Neuronal stem cell (in vitro differentiated cells): ENCODE measurements around the gene RANBP3L.

Experiments
- DNase-seq: peaks from one replicate; pipeline ENCODE4 v3.0.0-alpha.2; 2013; ENCODE audit warnings: low spot score
- H2AFZ ChIP-seq: one replicate; pipeline ENCODE4 v1.6.1; 2013; ENCODE audit warnings: mild to moderate bottlenecking, low read length, inconsistent platforms
- H2AK5ac ChIP-seq: 2 replicates; pipeline ENCODE4 v1.6.1; 2013; ENCODE audit warnings: low read depth, mild to moderate bottlenecking, inconsistent platforms, low read length, moderate library complexity, mixed read lengths
- H2BK120ac ChIP-seq: 2 replicates; pipeline ENCODE4 v1.6.1; 2013; ENCODE audit warnings: low read depth, mild to moderate bottlenecking, inconsistent platforms, low read length, moderate library complexity, mixed read lengths
- H2BK12ac ChIP-seq: one replicate; pipeline ENCODE4 v1.6.1; 2013; ENCODE audit warnings: low read length, inconsistent platforms
- H2BK15ac ChIP-seq: 2 replicates; pipeline ENCODE4 v1.6.1; 2013; ENCODE audit warnings: mild to moderate bottlenecking, low read length, inconsistent platforms, mixed read lengths
- H2BK5ac ChIP-seq: one replicate; pipeline ENCODE4 v1.6.1; 2013; ENCODE audit warnings: inconsistent platforms, mild to moderate bottlenecking, low read length, moderate library complexity
- H3K14ac ChIP-seq: one replicate; pipeline ENCODE4 v1.6.1; 2013; ENCODE audit warnings: low read length, inconsistent platforms
- H3K18ac ChIP-seq: 2 replicates; pipeline ENCODE4 v1.6.1; 2013; ENCODE audit warnings: low read length, inconsistent platforms
- H3K23ac ChIP-seq: 2 replicates; pipeline ENCODE4 v1.6.1; 2013; ENCODE audit warnings: low read depth, mild to moderate bottlenecking, mixed read lengths, low read length, inconsistent platforms; ENCODE audit not compliant: poor library complexity
- H3K27ac ChIP-seq: replicated peaks from 3 replicates; pipeline ENCODE4 v1.5.1; 2013; ENCODE audit warnings: low read length, inconsistent platforms
- H3K27me3 ChIP-seq, 3 experiments: 2 replicates each; pipeline ENCODE4 v1.6.1; 2013; ENCODE audit warnings: low read length in 3 of 3, mild to moderate bottlenecking in 2 of 3, inconsistent platforms in 1 of 3, low read depth in 1 of 3, mixed read lengths in 1 of 3, moderate library complexity in 1 of 3; ENCODE audit not compliant: control insufficient read depth in 3 of 3, insufficient read depth in 3 of 3
- H3K36me3 ChIP-seq, 2 donors: replicated peaks in 1 of 2; 2 replicates each; pipeline ENCODE4 v1.6.1; 2013; ENCODE audit warnings: low read length in 2 of 2; ENCODE audit not compliant: control insufficient read depth in 2 of 2, insufficient read depth in 2 of 2
- H3K4ac ChIP-seq: 2 replicates; pipeline ENCODE4 v1.6.1; 2013; ENCODE audit warnings: inconsistent platforms, mild to moderate bottlenecking, low read length, moderate library complexity
- H3K4me1 ChIP-seq, 2 donors: 1 replicate in 1 of 2; 2 replicates in 1 of 2; pipeline ENCODE4 v1.6.1; 2013; ENCODE audit warnings: low read length in 2 of 2, low read depth in 1 of 2; ENCODE audit not compliant: control insufficient read depth in 2 of 2, insufficient read depth in 1 of 2
- H3K4me2 ChIP-seq: one replicate; pipeline ENCODE4 v1.6.1; 2013; ENCODE audit warnings: mild to moderate bottlenecking, low read length, inconsistent platforms; ENCODE audit not compliant: insufficient read depth, poor library complexity, severe bottlenecking
- H3K4me3 ChIP-seq, 2 donors: 2 replicates each; pipeline ENCODE4 v1.5.1; 2013; ENCODE audit warnings: low read length in 2 of 2, mild to moderate bottlenecking in 2 of 2, inconsistent platforms in 1 of 2, moderate library complexity in 1 of 2
- H3K79me1 ChIP-seq: one replicate; pipeline ENCODE4 v1.6.1; 2013; ENCODE audit warnings: low read depth, mild to moderate bottlenecking, inconsistent platforms, low read length, moderate library complexity
- H3K9ac ChIP-seq: one replicate; pipeline ENCODE4 v1.6.1; 2013; ENCODE audit warnings: mild to moderate bottlenecking, low read depth, low read length, inconsistent platforms; ENCODE audit not compliant: poor library complexity
- H3K9me3 ChIP-seq, 2 donors: replicated peaks in 1 of 2; 2 replicates each; pipeline versions ENCODE3 to v1.6.1; 2013; ENCODE audit warnings: low read length in 2 of 2, mild to moderate bottlenecking in 2 of 2, inconsistent platforms in 1 of 2, low read depth in 1 of 2, mixed read lengths in 1 of 2, moderate library complexity in 1 of 2; ENCODE audit not compliant: control insufficient read depth in 2 of 2, insufficient read depth in 1 of 2
- H4K8ac ChIP-seq: one replicate; pipeline ENCODE4 v1.6.1; 2013; ENCODE audit warnings: low read depth, mild to moderate bottlenecking, inconsistent platforms, low read length, moderate library complexity
- H4K91ac ChIP-seq: one replicate; pipeline ENCODE4 v1.6.1; 2013; ENCODE audit warnings: low read length, low read depth, mild to moderate bottlenecking, inconsistent platforms; ENCODE audit not compliant: poor library complexity
- WGBS, 2 donors: extraction: QIAGEN DNeasy Blood & Tissue Kit; methylation state at CpG; one replicate each; pipeline ENCODE4 v1.1.7; 2013; ENCODE audit warnings: missing lambda C conversion rate in 2 of 2, mixed read lengths in 1 of 2; ENCODE audit not compliant: insufficient read length in 2 of 2, insufficient replicate concordance in 1 of 2; ENCODE audit errors: extremely low coverage in 2 of 2; 5-methylcytosine and 5-hydroxymethylcytosine counted together

Gene RANBP3L

GRCh38 chr5:36305571-36306326 is 4.0 kb upstream of the RANBP3L start:
- Histone ChIP-seq H3K4ac (no peak overlapping the region), H3K36me3 (no peaks in the 10 kb centered on the region), H2BK12ac (no peak overlapping the region), H2AK5ac (no peak overlapping the region), H3K79me1 (no peaks in the 10 kb centered on the region), H4K8ac (no peak overlapping the region), H2AFZ (no peak overlapping the region), H3K14ac (no peak overlapping the region), H3K18ac (no peak overlapping the region), H4K91ac (no peak overlapping the region), H3K27me3 (peaks cover 0 to 41% (median 0%) of the 10 kb centered on the region in 3 experiments), H3K27ac (no peak overlapping the region), H3K23ac (no peak overlapping the region), H3K4me3 (no peak overlapping the region), H3K9me3 (no peaks in the 10 kb centered on the region), H2BK5ac (no peak overlapping the region), H2BK15ac (no peak overlapping the region), H3K9ac (no peak overlapping the region), H3K4me1 (peaks cover 2 to 3% of the 10 kb centered on the region in 2 donors), H2BK120ac (no peak overlapping the region), H3K4me2 (no peak overlapping the region)
- no peak for DNase-seq
- no CpG with 5 or more reads among the region's 4 CpGs for WGBS, 2 donors

DNA sequence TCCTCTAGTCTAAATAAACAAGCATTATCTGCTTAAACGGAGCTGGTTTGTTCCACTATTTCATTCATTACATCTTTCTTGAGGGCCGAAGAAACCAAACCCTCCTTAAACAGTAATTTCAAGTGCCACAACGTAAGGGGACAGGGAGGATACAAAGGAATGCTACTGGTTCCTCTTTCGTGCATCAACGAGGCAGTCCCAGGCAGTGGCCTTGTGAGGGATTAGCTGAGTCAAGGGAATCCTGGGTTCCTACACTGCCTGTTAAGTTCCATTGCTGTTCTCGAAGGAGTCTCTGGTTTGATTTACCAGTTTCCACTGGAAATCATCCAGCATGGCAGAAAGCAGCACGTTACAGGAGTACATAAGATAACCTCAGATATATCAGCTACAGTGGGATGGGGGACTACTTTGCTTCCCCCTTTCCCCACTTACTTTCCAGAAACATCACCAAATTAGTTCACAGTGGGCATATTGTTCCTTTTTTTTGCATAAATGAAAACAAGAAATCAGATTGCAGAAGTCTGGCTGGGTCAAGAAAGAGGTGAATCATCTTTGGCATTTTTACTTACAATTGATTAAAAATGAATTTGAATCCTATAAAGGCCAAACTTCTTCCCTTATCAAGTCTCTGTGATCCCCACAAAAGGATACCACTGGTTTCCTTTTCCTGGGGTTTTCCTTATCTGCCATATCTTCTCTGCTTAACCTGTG is 2.5 kb upstream of the RANBP3L start:
- Histone ChIP-seq H3K4ac (no peak overlapping the region), H3K36me3 (no peaks in the 10 kb centered on the region), H2AFZ (peak overlapping the region; percentile 31), H3K27ac (no peak overlapping the region), H3K14ac (no peak overlapping the region), H3K27me3 (peaks cover 0 to 31% (median 0%) of the 10 kb centered on the region in 3 experiments), H3K4me3 (no peak overlapping the region), H4K8ac (no peak overlapping the region), H3K23ac (no peak overlapping the region), H2AK5ac (no peak overlapping the region), H2BK12ac (no peak overlapping the region), H3K4me2 (no peak overlapping the region), H2BK120ac (no peak overlapping the region), H3K79me1 (no peaks in the 10 kb centered on the region), H3K9ac (no peak overlapping the region), H4K91ac (no peak overlapping the region), H3K4me1 (peaks cover 2 to 3% of the 10 kb centered on the region in 2 donors), H3K9me3 (no peaks in the 10 kb centered on the region), H3K18ac (no peak overlapping the region), H2BK5ac (no peak overlapping the region), H2BK15ac (no peak overlapping the region)
- WGBS, 2 donors: no CpG with 5 or more reads among the region's 7 CpGs
- DNase-seq: no peak

GRCh38 chr5:36300927-36301540 is 668 bp downstream of the RANBP3L start:
- Histone ChIP-seq H3K14ac (no peak overlapping the region), H3K27me3 (peaks cover 0 to 10% (median 0%) of the 10 kb centered on the region in 3 experiments), H4K8ac (no peak overlapping the region), H3K9ac (no peak overlapping the region), H3K79me1 (no peaks in the 10 kb centered on the region), H2BK15ac (no peak overlapping the region), H3K27ac (no peak overlapping the region), H3K23ac (no peak overlapping the region), H2AFZ (no peak overlapping the region), H3K4me1 (peaks cover 2 to 3% of the 10 kb centered on the region in 2 donors), H3K36me3 (no peaks in the 10 kb centered on the region), H4K91ac (no peak overlapping the region), H2BK120ac (no peak overlapping the region), H3K4me3 (no peak overlapping the region), H3K4ac (no peak overlapping the region), H3K9me3 (no peaks in the 10 kb centered on the region), H2BK12ac (no peak overlapping the region), H2AK5ac (no peak overlapping the region), H3K18ac (no peak overlapping the region), H2BK5ac (no peak overlapping the region), H3K4me2 (no peak overlapping the region)
- WGBS, 2 donors: no CpG with 5 or more reads among the region's 4 CpGs
- no peak for DNase-seq
